IPS DF 6.9 (cell line): Measurements from ENCODE around the gene LAMA5.
A peak's percentile ranks its signal among the peaks of the same experiment; 100 is the strongest.

ENCODE experiments used
- DNase-seq: peaks from one replicate; pipeline ENCODE4 v3.0.0-alpha.2; 2013; ENCODE audit warnings: low read depth, low spot score
- H3K27ac ChIP-seq: one replicate; pipeline ENCODE4 v1.5.1; 2013; ENCODE audit warnings: low read length, control low read depth
- H3K27me3 ChIP-seq: 2 replicates; pipeline ENCODE4 v1.6.1; 2013; ENCODE audit warnings: mild to moderate bottlenecking, low read length; ENCODE audit not compliant: control insufficient read depth, insufficient read depth
- H3K36me3 ChIP-seq: 2 replicates; pipeline ENCODE4 v1.6.1; 2013; ENCODE audit warnings: low read length; ENCODE audit not compliant: control insufficient read depth, insufficient read depth
- H3K4me1 ChIP-seq: 2 replicates; pipeline ENCODE4 v1.6.1; 2013; ENCODE audit warnings: low read length; ENCODE audit not compliant: control insufficient read depth, insufficient read depth
- H3K4me3 ChIP-seq: 2 replicates; pipeline ENCODE4 v1.5.1; 2013; ENCODE audit warnings: mild to moderate bottlenecking, low read length
- H3K9me3 ChIP-seq: 2 replicates; pipeline ENCODE4 v1.6.1; 2013; ENCODE audit warnings: low read length, inconsistent platforms; ENCODE audit not compliant: control insufficient read depth, insufficient read depth
- WGBS: extraction: QIAGEN DNeasy Blood & Tissue Kit; methylation state at CpG from one replicate; pipeline ENCODE4 v1.1.7; 2013; ENCODE audit warnings: mixed read lengths, missing lambda C conversion rate; ENCODE audit not compliant: insufficient read length, insufficient coverage; 5-methylcytosine and 5-hydroxymethylcytosine counted together

LAMA5 gene

GRCh38 chr20:62367633-62368391 lies 700 bp upstream of the LAMA5 start:
- H3K4me1 ChIP-seq: peaks cover 26% of the 10 kb centered on the region
- no peaks in the 10 kb centered on the region for H3K27me3 ChIP-seq
- no CpG with 5 or more reads among the region's 37 CpGs for WGBS
- H3K27ac ChIP-seq: no peak overlapping the region
- DNase-seq: no peak
- no peaks in the 10 kb centered on the region for H3K9me3 ChIP-seq
- H3K36me3 ChIP-seq: no peaks in the 10 kb centered on the region
- peak overlapping the region; percentile 74; the same call in 1 of the 2 replicates for H3K4me3 ChIP-seq

GRCh38 chr20:62366370-62367135 lies 559 bp downstream of the LAMA5 start:
- no CpG with 5 or more reads among the region's 72 CpGs for WGBS
- no peak for DNase-seq
- H3K9me3 ChIP-seq: no peaks in the 10 kb centered on the region
- H3K36me3 ChIP-seq: peaks cover 3% of the 10 kb centered on the region; the same call in 1 of the 2 replicates
- no peak overlapping the region for H3K27ac ChIP-seq
- H3K27me3 ChIP-seq: no peaks in the 10 kb centered on the region
- peaks cover 34% of the 10 kb centered on the region for H3K4me1 ChIP-seq
- peak overlapping the region; percentile 74 for H3K4me3 ChIP-seq

- DNase-seq: no peak
- Histone ChIP-seq H3K4me3 (peak overlapping the region; percentile 74; the same call in 1 of the 2 replicates), H3K9me3 (no peaks in the 10 kb centered on the region), H3K4me1 (peaks cover 40% of the 10 kb centered on the region), H3K36me3 (peaks cover 3% of the 10 kb centered on the region; the same call in 1 of the 2 replicates), H3K27me3 (no peaks in the 10 kb centered on the region), H3K27ac (no peak overlapping the region)
- no CpG with 5 or more reads among the region's 10 CpGs for WGBS
Measured at GRCh38 chr20:62365814-62366369, 1.2 kb downstream of the LAMA5 start.

GRCh38 chr20:62364911-62365736 lies 2.0 kb downstream of the LAMA5 start:
- Histone ChIP-seq H3K27me3 (no peaks in the 10 kb centered on the region), H3K36me3 (peaks cover 3% of the 10 kb centered on the region; the same call in 1 of the 2 replicates), H3K27ac (no peak overlapping the region), H3K4me1 (peaks cover 42% of the 10 kb centered on the region), H3K9me3 (no peaks in the 10 kb centered on the region), H3K4me3 (no peak overlapping the region)
- DNase-seq: no peak
- WGBS: no CpG with 5 or more reads among the region's 27 CpGs

- no peaks in the 10 kb centered on the region for H3K9me3 ChIP-seq
- no peak overlapping the region for H3K27ac ChIP-seq
- WGBS: no CpG with 5 or more reads among the region's 22 CpGs
- H3K4me3 ChIP-seq: no peak overlapping the region
- H3K36me3 ChIP-seq: peaks cover 5% of the 10 kb centered on the region; the same call in 1 of the 2 replicates
- H3K27me3 ChIP-seq: no peaks in the 10 kb centered on the region
- peaks cover 35% of the 10 kb centered on the region for H3K4me1 ChIP-seq
- DNase-seq: no peak
Measured at GRCh38 chr20:62363920-62364851, 2.9 kb downstream of the LAMA5 start.

- peaks cover 6% of the 10 kb centered on the region; the same call in 1 of the 2 replicates for H3K36me3 ChIP-seq
Measured at GRCh38 chr20:62362991-62363919, 3.9 kb downstream of the LAMA5 start.

GRCh38 chr20:62362590-62362940 lies 4.5 kb downstream of the LAMA5 start:
- peaks cover 32% of the 10 kb centered on the region for H3K4me1 ChIP-seq
- H3K4me3 ChIP-seq: no peak overlapping the region
- peak overlapping the region; percentile 4 for H3K27ac ChIP-seq
- no peaks in the 10 kb centered on the region for H3K9me3 ChIP-seq
- WGBS: no CpG with 5 or more reads among the region's 13 CpGs
- H3K36me3 ChIP-seq: peaks cover 6% of the 10 kb centered on the region; the same call in 1 of the 2 replicates
- DNase-seq: no peak
- H3K27me3 ChIP-seq: no peaks in the 10 kb centered on the region

More at GRCh38 chr20:62362991-62363919, 3.9 kb downstream of the LAMA5 start:
- H3K27ac ChIP-seq: no peak overlapping the region
- H3K4me1 ChIP-seq: peaks cover 35% of the 10 kb centered on the region
- H3K4me3 ChIP-seq: no peak overlapping the region
- H3K27me3 ChIP-seq: no peaks in the 10 kb centered on the region
- H3K9me3 ChIP-seq: no peaks in the 10 kb centered on the region
- DNase-seq: no peak
- WGBS: no CpG with 5 or more reads among the region's 20 CpGs

GRCh38 chr20:62361799-62362589 lies 5.1 kb downstream of the LAMA5 start:
- Histone ChIP-seq H3K27ac (peak overlapping the region; percentile 4), H3K27me3 (no peaks in the 10 kb centered on the region), H3K9me3 (no peaks in the 10 kb centered on the region), H3K36me3 (peaks cover 6% of the 10 kb centered on the region; the same call in 1 of the 2 replicates), H3K4me1 (peaks cover 32% of the 10 kb centered on the region), H3K4me3 (no peak overlapping the region)
- no peak for DNase-seq
- no CpG with 5 or more reads among the region's 34 CpGs for WGBS
